Activated naive CD4-positive, alpha-beta T cell treated with anti-CD3 and anti-CD28 coated beads, Interleukin-2, amount 10 ng/mL, durations not matched to agents 7 days and 5 days (primary cell): Measurements from ENCODE around the gene PATJ.
"Not testable (repeated sequence)": the region's sequence is repeated elsewhere in the genome, so short reads cannot be mapped to it uniquely, and the experiment has no call there.

Experiments used
- CTCF ChIA-PET: fragments of 350-600 bp; sonication (Branson Sonifier 250); formaldehyde crosslinking; loops from one replicate; lab custom pipeline; 2021; ENCODE audit warnings: antibody characterized with exemption; lab: Charles Lee
- DNase-seq: peaks from one replicate; pipeline ENCODE4 v3.0.0-alpha.2; 2020
- H3K27ac Mint-ChIP-seq: one replicate; pipeline ENCODE4 v1.8.0; 2021; ENCODE audit warnings: mild to moderate bottlenecking, moderate library complexity, mixed read lengths
- H3K27me3 Mint-ChIP-seq: one replicate; pipeline ENCODE4 v1.8.0; 2021; ENCODE audit warnings: mild to moderate bottlenecking, mixed read lengths
- H3K36me3 Mint-ChIP-seq: one replicate; pipeline ENCODE4 v1.8.0; 2021; ENCODE audit warnings: mixed read lengths
- H3K4me1 Mint-ChIP-seq: one replicate; pipeline ENCODE4 v1.8.0; 2021; ENCODE audit warnings: mixed read lengths
- H3K4me3 Mint-ChIP-seq: one replicate; pipeline ENCODE4 v1.8.0; 2021; ENCODE audit warnings: mild to moderate bottlenecking, moderate library complexity, mixed read lengths
- H3K9me3 Mint-ChIP-seq: one replicate; pipeline ENCODE4 v1.8.0; 2021; ENCODE audit warnings: mixed read lengths

Gene PATJ

DNA sequence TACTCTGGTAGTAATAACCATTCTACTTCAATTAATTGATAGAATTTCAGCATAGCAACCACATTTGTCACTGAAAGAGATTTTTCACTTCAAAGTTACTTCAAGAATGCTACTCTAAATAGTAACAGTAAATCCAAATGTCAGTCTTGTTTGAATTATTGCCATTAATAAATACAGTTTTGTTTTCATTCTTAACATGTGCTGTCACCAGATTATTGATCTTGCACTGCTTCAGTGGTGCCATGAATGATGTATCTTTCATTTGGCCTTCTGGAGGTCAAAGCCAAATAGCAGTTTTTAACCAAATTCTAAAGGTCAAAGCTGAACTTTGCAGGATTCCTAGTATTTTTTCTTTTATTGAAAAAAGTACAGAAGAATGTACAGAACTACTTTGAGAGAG, 199.5 kb downstream of the PATJ start:
- Mint-ChIP-seq H3K4me3 (no peak overlapping the region), H3K27ac (no peak overlapping the region)
- CTCF ChIA-PET: no interaction called here

DNA sequence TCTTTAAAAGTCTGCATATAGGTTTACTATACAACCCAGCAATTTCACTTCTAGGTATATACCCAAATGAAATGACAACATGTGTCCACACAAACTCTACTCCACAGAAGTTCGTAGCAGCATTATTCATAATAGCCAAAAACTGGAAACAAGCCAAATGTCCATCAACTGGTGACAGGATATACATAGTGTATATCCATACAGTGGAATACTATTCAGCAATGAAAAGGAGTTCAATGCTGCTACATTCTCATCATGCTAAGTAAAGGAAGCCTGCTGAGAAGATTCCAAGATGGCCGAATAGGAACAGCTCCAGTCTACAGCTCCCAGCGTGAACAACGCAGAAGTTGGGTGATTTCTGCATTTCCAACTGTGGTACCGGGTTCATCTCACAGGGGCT, 200.6 kb downstream of the PATJ start:
- Mint-ChIP-seq H3K36me3 (no peaks in the 10 kb centered on the region), H3K4me3 (no peak overlapping the region), H3K27me3 (no peaks in the 10 kb centered on the region), H3K9me3 (no peaks in the 10 kb centered on the region), H3K4me1 (no peaks in the 10 kb centered on the region), H3K27ac (no peak overlapping the region)
- CTCF ChIA-PET: no interaction called here
- no peak for DNase-seq

More for the DNA sequence above, 199.5 kb downstream of the PATJ start:
- H3K36me3 Mint-ChIP-seq: no peaks in the 10 kb centered on the region
- no peaks in the 10 kb centered on the region for H3K9me3 Mint-ChIP-seq
- no peak for DNase-seq
- no peaks in the 10 kb centered on the region for H3K27me3 Mint-ChIP-seq
- no peaks in the 10 kb centered on the region for H3K4me1 Mint-ChIP-seq

DNA sequence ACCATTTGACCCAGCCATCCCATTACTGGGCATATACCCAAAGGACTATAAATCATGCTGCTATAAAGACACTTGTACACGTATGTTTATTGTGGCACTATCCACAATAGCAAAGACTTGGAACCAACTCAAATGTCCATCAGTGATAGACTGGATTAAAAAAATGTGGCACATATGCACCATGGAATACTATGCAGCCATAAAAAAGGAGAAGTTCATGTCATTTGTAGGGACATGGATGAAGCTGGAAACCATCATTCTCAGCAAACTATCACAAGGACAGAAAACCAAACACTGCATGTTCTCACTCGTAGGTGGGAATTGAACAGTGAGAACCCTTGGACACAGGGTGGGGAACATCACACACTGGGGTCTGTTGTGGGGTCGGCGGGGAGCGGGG, 206.4 kb downstream of the PATJ start:
- H3K27me3 Mint-ChIP-seq, H3K9me3 Mint-ChIP-seq, CTCF ChIA-PET, H3K4me3 Mint-ChIP-seq, H3K27ac Mint-ChIP-seq, H3K4me1 Mint-ChIP-seq, H3K36me3 Mint-ChIP-seq, DNase-seq: not testable (repeated sequence)

DNA sequence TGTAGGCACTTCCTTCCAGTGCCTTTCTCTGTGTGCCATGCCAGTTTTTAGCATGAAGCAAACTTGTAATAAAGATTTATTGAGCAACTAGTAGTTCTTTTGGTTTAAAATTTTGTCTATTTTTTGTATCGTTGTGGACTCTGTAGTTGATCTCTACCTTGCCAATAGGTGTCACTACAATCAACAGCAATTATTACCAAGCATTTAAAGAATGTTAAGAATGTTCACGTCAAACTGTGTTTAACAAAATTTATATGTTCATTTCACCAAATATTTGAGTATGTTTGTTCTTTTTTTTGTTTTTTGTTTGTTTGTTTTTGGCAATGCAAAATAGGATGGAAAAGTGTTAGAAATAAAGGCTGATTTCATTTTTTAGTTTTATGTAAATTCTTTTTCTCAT, 208.1 kb downstream of the PATJ start:
- DNase-seq: no peak
- H3K9me3 Mint-ChIP-seq: no peaks in the 10 kb centered on the region
- no peaks in the 10 kb centered on the region for H3K4me1 Mint-ChIP-seq
- no peaks in the 10 kb centered on the region for H3K27me3 Mint-ChIP-seq
- no peak overlapping the region for H3K27ac Mint-ChIP-seq
- H3K36me3 Mint-ChIP-seq: no peaks in the 10 kb centered on the region
- CTCF ChIA-PET: interaction anchor here (0.9 kb wide), 1 partner anchor 25 kb away, joined by 3 read pairs; no protein-coding TSS in a partner anchor
- H3K4me3 Mint-ChIP-seq: no peak overlapping the region

DNA sequence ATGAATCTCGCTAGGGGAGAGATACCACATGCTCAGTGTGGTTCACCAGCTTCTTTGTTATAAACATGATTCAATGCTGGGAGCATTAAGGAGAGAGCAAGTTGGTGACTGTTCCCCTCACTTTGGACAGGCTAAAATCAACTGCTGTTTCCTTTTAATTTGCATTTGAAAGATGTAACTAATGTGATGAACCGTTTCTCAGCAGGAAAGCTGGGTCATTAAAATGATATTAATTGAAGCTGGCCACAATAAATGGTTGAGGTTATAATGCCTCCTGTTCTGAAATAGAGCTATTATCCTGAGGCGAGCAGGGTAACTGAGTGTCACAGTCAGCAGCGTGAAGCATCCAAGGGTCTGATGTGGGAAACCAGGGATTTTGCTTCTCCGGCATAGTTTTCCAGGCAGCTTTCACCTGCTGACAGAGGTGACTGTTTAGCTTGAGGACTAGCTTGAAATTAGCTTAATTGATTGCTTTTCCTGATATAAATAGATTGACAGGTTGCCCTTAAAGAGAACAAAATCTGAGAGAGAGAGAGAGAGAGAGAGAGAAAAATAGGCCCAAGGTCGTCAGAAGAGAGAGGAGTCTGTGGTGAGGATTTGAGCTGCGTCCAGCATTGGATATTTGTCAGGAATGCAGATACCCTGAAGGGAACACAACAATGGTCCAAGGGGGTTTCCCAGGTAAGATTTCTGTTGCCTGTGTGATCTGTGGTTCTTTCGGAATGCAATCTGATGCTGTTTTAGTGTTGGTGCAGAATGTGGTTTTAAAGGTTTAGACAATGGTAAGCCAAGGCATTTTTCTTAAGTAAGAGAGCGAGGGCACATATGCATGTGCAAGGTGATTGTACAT, 209.7 kb downstream of the PATJ start:
- Mint-ChIP-seq H3K27me3 (no peaks in the 10 kb centered on the region), H3K36me3 (no peaks in the 10 kb centered on the region), H3K4me1 (no peaks in the 10 kb centered on the region), H3K4me3 (no peak overlapping the region), H3K9me3 (no peaks in the 10 kb centered on the region), H3K27ac (no peak overlapping the region)
- CTCF ChIA-PET: interaction anchor here (0.6 to 1.2 kb wide), 2 partner anchors 120 to 143 kb away, joined by 3 to 8 read pairs; no protein-coding TSS in a partner anchor
- no peak for DNase-seq

DNA sequence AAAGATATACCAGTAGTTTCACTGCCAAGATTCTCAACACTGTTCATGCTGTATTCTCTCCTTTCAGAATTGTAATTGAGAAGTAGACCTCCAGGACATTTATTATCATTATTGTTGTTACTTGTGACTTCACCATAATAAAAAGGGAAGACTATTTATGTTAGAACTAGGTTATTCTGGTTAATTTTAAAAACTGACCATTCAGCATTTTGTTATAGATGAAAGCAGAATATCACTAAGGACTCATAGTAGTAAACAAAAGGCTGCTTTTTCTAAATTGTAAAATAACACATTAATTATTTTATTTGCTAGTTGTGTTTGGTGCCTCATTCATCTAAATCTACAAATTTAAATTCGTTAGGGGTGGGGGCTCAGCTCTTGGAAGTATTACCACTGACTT, 210.4 kb downstream of the PATJ start:
- H3K9me3 Mint-ChIP-seq: no peaks in the 10 kb centered on the region
- no peak for DNase-seq
- H3K4me1 Mint-ChIP-seq: no peaks in the 10 kb centered on the region
- no peak overlapping the region for H3K27ac Mint-ChIP-seq
- no peaks in the 10 kb centered on the region for H3K36me3 Mint-ChIP-seq
- H3K27me3 Mint-ChIP-seq: no peaks in the 10 kb centered on the region
- CTCF ChIA-PET: no interaction called here
- no peak overlapping the region for H3K4me3 Mint-ChIP-seq

DNA sequence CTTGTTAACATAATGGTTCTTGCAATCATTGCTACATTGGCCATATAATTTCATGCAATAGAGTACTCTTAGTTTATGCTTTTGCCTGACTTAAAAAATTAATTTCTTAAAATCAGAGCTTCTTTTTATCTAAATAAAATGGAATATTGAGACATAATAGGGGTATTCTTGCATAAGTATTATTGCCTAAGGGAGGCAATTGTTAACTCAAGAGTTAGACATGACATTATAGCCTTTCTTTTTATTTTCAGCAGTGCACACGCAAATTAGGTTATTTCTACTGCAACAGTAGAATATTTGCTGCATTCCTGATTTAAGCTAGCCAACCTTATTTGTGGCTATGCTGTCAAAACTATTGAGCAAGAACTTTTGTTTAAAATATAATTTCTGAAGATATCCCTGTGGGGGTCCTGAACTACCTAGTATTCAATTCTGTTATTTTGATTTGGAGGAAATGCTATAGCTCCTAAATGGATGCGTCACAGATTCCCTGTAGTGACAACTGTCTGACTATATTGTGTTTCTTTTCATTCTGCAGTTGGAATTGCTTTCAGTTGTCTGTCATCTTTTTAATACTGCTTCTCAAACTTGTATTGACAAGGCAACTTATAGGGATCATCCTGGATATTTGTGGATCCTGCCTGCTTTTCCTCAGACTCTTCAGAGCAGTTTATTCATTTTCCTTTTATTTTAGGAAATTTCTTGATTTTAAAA, 211.0 kb downstream of the PATJ start:
- CTCF ChIA-PET: no interaction called here
- DNase-seq: no peak
- Mint-ChIP-seq H3K36me3 (no peaks in the 10 kb centered on the region), H3K4me1 (no peaks in the 10 kb centered on the region), H3K27me3 (no peaks in the 10 kb centered on the region), H3K27ac (no peak overlapping the region), H3K4me3 (no peak overlapping the region), H3K9me3 (no peaks in the 10 kb centered on the region)

DNA sequence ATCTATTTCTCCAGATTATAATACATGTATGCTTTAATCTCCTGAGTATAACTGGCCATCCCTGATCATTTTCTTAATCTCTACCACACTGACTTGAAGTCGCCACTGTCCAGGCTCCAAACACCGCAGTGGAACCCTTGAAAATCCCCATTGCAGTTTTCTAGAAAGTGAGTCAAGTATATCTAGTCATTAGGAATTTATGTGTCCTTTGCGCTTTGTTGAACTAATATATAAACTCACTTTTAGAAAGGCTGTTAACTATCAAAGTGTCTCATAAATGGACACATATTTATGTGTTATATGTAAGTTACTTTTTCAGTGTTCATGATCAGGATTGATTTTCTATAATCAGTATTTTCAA, 211.5 kb downstream of the PATJ start:
- Mint-ChIP-seq H3K27me3 (no peaks in the 10 kb centered on the region), H3K4me1 (no peaks in the 10 kb centered on the region), H3K4me3 (no peak overlapping the region), H3K36me3 (no peaks in the 10 kb centered on the region), H3K9me3 (no peaks in the 10 kb centered on the region), H3K27ac (no peak overlapping the region)
- DNase-seq: no peak
- CTCF ChIA-PET: no interaction called here

DNA sequence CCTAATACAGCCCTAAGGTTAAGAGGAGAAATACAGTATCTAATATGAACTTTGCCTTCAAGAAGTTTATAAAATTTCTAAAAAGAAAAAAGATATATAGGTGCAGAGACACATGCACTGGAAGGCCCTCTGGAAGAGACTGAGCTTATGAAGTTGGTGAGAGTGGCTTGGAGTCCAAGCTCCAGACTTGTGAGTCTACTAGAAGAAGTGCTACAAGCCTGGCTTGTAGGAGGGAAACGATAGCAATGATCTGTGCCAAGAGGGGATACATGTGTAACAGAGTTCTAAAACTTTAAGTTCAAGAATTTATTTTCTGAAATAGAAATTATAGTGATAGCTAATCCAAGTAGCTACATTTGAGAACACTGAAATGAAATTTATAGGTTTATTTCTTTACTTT, 213.0 kb downstream of the PATJ start:
- CTCF ChIA-PET: no interaction called here
- H3K4me1 Mint-ChIP-seq: no peaks in the 10 kb centered on the region
- H3K9me3 Mint-ChIP-seq: no peaks in the 10 kb centered on the region
- H3K27me3 Mint-ChIP-seq: no peaks in the 10 kb centered on the region
- H3K36me3 Mint-ChIP-seq: no peaks in the 10 kb centered on the region
- no peak overlapping the region for H3K4me3 Mint-ChIP-seq
- H3K27ac Mint-ChIP-seq: no peak overlapping the region
- no peak for DNase-seq

DNA sequence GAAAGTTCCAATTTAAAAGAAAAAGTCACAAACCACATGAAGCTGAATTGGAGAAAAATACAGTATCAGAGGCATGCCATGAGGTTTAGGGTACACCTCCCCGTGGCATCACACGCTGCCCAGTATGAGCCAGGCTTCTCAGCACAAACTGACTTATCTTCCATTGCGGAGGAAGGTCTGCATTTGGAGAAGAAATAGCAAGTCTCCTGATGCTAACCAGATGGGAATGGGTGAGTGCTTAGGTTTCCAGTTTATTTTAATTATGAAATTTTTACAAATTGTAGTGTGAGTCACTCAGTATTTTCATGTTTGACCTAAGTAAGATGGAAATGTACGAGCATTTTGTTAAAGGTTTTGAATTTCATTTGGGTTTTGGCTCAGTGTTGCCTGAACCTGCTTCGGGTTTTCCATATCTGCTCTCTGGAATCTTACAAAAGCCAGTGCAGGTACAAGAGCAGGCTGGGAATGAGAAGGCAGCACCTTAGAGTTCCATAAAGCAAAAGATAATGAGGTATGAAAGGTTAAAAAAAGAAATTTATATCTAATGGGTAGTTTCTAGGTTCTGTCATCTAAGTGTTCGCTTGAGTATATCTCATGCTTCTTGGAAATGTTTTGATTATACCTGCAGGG, 213.9 kb downstream of the PATJ start:
- CTCF ChIA-PET: no interaction called here
- H3K4me3 Mint-ChIP-seq: no peak overlapping the region
- no peaks in the 10 kb centered on the region for H3K36me3 Mint-ChIP-seq
- H3K27ac Mint-ChIP-seq: no peak overlapping the region
- no peak for DNase-seq
- no peaks in the 10 kb centered on the region for H3K27me3 Mint-ChIP-seq
- H3K9me3 Mint-ChIP-seq: no peaks in the 10 kb centered on the region
- H3K4me1 Mint-ChIP-seq: no peaks in the 10 kb centered on the region

DNA sequence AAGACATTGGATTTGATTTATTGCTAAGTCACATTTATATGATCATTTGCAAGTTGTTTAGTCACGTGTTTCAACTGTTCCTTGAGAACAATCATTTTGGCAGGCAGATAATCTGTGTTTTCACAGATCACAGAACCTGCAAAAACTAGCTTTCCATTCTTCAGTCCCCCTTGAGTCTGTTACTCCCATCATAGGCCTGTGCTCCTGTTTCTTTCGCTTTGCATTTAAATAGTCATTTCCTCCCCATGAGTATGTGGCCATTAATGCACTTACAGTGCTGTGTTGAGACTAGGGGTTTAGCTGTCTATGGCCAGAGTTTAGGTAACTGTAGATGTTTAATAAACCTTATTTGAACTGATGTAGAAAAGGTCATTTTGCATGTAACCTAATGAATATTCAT, 214.5 kb downstream of the PATJ start:
- H3K4me1 Mint-ChIP-seq: no peaks in the 10 kb centered on the region
- no peaks in the 10 kb centered on the region for H3K27me3 Mint-ChIP-seq

DNA sequence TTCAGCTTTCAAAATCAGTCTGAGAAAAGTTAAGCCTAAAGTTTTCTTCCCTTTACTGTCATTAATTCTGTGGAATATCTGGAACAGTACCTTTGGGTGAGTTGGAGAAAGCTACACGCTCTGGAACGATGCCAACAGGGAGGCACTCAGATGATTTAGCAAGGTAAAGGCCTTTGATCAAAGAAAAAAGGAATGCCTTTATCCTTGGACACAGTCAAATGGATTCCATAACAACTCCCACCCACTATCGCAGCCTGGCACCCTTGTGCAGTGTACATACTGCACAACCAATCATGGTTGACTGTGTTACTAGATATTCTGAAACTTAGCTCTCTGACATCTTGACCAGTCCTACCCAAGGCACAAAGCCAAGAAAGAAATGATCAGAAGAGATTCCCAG, 218.7 kb downstream of the PATJ start:
- CTCF ChIA-PET: no interaction called here
- Mint-ChIP-seq H3K27ac (no peak overlapping the region), H3K27me3 (no peaks in the 10 kb centered on the region), H3K4me1 (no peaks in the 10 kb centered on the region), H3K4me3 (no peak overlapping the region), H3K36me3 (no peaks in the 10 kb centered on the region), H3K9me3 (no peaks in the 10 kb centered on the region)
- DNase-seq: no peak

More for the DNA sequence above, 214.5 kb downstream of the PATJ start:
- Mint-ChIP-seq H3K36me3 (no peaks in the 10 kb centered on the region), H3K4me3 (no peak overlapping the region), H3K9me3 (no peaks in the 10 kb centered on the region), H3K27ac (no peak overlapping the region)
- CTCF ChIA-PET: no interaction called here
- no peak for DNase-seq

DNA sequence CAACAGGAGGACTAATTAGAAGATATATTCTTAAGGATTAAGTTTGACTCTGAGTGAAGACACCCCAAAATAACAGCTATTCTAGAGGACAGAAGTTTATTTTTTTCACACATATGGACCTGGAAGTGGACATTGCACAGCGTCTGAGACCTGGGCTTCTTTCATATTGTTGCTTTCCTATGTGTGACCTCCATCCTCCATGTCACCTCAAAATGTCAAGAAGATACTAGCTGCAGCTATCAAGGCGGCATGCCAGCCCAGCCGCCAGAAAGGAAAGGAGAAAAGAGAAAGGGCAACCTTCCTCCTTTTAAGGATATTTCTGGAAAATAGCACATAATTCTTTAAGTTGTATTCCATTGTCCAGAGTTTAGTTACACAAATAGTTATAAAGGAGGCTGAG, 220.4 kb downstream of the PATJ start:
- Mint-ChIP-seq H3K27me3 (no peaks in the 10 kb centered on the region), H3K4me3 (no peak overlapping the region), H3K36me3 (no peaks in the 10 kb centered on the region), H3K27ac (no peak overlapping the region), H3K9me3 (no peaks in the 10 kb centered on the region), H3K4me1 (no peaks in the 10 kb centered on the region)
- CTCF ChIA-PET: no interaction called here
- no peak for DNase-seq

DNA sequence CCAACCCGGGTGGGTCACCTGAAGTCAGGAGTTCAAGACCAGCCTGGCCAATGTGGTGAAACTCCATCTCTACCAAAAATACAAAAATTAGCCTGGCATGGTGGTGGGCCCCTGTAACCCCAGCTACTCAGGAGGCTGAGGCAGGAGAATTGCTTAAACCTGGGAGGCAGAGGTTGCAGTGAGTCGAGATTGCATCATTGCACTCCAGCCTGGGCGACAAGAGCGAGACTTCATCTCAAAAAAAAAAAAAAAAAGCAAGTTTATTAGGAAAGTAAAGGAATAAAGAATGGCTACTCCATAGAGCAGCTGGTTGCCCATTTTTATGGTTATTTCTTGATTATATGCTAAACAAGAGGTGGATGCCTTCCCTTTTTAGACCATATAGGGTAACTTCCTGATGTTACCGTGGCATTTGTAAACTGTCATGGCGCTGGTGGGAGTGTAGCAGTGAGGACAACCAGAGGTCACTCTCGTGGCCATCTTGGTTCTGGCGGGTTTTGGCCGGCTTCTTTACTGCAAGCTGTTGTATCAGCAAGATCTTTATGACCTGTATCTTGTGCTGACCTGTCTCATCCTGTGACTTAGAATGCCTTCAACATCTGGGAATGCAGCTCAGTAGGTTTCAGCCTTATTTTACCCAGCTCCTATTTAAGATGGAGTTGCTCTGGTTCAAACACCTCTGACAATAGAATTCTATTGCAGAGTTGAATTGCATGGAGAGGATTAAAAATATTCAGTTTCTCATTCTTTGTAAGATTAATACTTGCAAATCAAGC, 224.4 kb downstream of the PATJ start:
- H3K36me3 Mint-ChIP-seq, H3K9me3 Mint-ChIP-seq, H3K4me3 Mint-ChIP-seq, H3K4me1 Mint-ChIP-seq, DNase-seq, H3K27ac Mint-ChIP-seq, H3K27me3 Mint-ChIP-seq: not testable (repeated sequence)
- CTCF ChIA-PET: interaction anchor here (0.6 kb wide), 1 partner anchor 124 kb away, joined by 3 read pairs; no protein-coding TSS in a partner anchor
